NOMO-1 treated with dmso at 0.1 percent for 144 hours (cell line): ENCODE results near the gene KIAA1549.

Experiments used
- DNase-seq: peaks from one replicate; lab custom pipeline; 2025; ENCODE audit not compliant: unreplicated experiment; lab: John Stamatoyannopoulos, UW

KIAA1549 gene

DNA sequence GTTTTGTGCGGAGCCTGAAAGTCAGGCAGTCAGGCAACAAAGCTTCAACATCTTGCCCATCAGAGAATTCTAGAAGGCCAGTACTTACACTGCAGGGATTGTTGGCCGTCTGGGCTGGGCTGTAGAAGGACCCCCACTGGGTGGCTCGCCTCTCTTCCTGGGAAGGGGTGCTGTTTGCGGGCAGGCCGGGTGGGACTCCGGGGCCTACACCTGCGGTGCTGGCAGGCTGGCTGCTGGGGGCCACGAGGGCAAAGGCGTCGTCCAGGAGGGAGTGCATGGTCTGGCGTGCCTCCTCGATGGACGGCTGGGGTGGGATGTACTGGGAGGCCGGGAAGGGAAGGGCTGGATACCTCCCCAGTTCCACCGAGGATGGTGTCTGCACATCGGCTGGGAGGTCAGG lies 120.1 kb downstream of the KIAA1549 start:
- DNase-seq: no peak

DNA sequence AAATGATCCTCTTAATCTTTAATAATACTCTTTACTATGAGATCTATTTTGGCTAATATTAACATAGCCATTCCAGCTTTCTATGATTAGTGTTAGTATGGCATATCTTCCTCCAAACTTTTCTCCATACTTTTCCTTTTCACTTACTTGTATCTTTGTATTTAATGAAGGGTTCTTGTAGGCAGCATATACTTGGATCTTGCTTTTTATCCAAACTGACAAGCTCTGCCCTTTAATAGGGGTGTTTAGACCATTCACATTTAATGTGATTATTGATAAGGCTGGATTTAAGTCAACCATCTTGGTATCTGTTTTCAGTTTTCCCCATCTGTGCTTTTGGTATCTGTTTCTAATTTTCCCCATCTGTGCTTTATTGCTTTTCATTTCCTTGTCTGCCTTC lies 123.5 kb downstream of the KIAA1549 start:
- no peak for DNase-seq

GRCh38 chr7:138854115-138854645 lies 127.0 kb downstream of the KIAA1549 start:
- DNase-seq: no peak

- DNase-seq: no peak
Observed at GRCh38 chr7:138853448-138853847, 127.7 kb downstream of the KIAA1549 start.

- no peak for DNase-seq
Observed at GRCh38 chr7:138852469-138852868, 128.7 kb downstream of the KIAA1549 start.

DNA sequence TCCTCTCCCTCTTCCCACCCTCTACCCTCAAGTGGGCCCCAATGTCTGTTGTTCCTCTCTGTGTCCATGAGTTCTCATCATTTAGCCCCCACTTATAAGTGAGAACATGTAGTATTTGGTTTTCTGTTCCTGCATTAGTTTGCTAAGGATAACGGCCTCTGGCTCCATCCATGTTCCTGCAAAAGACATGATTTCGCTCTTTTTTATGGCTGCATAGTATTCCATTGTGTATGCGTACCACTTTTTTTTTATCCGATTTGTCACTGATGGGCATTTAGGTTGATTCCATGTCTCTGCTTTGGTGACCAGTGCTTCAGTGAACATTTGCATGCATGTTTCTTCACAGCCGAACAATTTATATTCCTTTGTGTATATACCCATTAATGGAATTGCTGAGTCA lies 131.5 kb downstream of the KIAA1549 start:
- no peak for DNase-seq

DNA sequence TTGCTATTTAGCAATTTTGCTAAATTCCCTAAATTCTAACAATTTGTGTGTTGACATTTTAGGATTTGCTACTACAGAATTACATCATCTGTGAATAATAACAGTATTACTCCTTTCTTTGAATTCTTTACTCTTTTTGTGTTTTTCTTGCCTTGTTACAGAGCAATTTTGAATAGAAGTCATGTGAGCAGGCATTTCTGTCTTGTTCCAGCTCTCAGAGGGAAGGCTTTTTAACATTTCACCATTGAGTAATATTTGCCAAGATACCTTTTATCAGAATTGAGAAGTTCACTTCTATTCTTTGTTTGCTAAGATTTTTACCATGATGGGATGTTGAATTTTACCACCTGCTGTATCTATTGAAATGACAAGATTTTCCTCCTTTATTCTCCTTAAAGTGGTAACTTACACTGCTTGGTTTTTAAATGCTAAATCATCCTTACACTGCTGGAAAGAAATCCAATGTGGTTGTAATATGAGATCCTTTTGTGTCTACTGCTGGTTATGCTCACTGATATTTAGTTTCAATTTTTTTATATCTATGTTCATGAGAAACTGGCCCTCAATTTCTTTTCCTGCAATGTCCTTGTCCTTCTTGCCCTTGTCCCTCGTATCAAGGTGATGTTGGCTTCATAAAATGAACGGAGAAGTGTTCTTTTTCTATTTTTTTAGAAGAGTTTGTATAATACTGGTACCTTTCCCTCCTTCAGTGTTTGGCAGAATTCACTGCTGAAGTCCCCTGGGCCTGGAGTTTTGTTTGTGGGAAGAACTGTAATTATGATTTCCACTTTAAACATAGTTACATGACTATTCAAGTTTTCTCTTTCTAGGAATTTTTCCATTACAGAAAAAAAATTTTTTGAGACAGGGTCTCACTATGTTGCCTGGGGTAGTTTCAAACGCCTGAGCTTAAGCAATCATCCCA lies 132.9 kb downstream of the KIAA1549 start:
- no peak for DNase-seq

- DNase-seq: no peak
Observed at GRCh38 chr7:138845711-138846110, 135.5 kb downstream of the KIAA1549 start.

GRCh38 chr7:138843632-138844580 lies 137.3 kb downstream of the KIAA1549 start:
- DNase-seq: no peak

DNA sequence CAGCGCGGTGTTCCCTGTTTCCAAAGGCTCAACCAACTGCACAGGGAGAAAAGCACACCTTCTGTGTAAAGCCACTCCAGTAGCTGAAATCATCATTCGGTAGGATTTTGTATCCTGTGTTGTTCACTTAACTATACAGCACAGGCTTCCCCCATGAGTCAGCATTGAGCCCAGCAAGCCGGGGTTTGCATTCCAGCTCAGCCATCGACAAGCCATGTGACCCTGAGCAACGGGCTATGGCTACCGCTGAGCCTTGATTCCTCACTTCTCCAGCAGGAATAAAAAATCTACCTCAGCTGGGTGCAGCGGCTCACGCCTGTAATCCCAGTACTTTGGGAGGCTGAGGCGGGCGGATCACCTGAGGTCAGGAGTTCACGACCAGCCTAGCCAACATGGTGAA lies 139.1 kb downstream of the KIAA1549 start:
- no peak for DNase-seq

DNA sequence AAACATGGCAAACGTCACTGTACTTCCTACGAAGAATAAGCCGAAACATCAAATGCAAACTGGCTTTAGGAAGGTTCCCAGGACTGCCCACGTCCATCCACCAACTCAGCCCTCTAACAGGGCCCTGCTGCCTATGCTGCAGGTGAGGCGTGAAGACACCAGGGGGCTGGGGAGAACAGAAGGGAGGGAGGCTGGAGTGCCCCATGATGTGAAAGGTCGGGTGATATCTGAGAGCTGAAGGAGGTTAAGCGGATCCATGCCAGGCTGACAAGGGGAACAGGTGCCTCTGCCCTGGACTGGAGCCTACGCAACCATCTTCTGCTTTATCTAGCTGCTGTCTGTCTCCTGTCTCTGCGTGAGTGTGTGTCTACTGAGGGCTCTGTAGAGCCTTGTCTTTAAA lies 143.0 kb downstream of the KIAA1549 start:
- DNase-seq: no peak

GRCh38 chr7:138837627-138838026 lies 143.6 kb downstream of the KIAA1549 start:
- no peak for DNase-seq

GRCh38 chr7:138835087-138835486 lies 146.1 kb downstream of the KIAA1549 start:
- DNase-seq: no peak

GRCh38 chr7:138834583-138834982 lies 146.6 kb downstream of the KIAA1549 start:
- no peak for DNase-seq

DNA sequence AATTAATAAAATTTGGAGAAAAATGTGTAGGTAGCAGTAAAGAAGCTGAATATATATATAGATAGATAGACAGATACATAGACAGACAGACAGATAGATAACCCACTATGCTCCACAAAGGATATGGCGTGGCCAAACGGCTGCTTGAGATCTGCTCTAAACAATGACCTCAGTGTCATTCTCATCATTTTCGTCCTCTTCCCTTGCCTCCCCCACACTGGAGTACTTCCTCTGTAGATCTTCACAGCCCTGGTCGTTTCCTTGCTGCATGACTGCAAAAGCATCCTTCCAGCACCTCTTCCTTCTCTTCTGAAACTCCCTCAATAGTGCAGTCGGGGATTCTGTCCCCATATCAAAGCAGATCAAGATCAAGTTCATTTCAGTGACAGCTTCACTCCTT lies 147.6 kb downstream of the KIAA1549 start:
- DNase-seq: no peak

DNA sequence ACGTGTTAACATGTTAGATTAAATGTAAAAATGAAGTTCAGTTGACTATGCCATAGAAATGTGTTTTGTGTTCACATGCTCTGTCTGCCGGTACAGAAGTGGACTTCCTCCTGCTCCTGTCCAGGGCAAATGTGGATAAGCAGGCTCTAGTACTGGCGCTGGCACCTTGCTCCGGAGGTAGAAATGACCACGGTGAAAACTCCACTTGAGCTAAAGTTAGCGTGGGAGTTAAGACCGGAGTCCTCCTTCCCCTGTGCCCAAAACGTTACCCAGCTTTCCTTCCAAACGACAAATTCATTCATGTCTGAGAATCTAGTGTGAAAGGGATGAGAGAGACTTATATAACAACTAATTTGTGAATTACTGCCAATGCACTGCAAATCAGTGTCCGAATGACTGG lies 148.2 kb downstream of the KIAA1549 start:
- no peak for DNase-seq

- DNase-seq: no peak
Observed at GRCh38 chr7:138829335-138829734, 151.9 kb downstream of the KIAA1549 start.

DNA sequence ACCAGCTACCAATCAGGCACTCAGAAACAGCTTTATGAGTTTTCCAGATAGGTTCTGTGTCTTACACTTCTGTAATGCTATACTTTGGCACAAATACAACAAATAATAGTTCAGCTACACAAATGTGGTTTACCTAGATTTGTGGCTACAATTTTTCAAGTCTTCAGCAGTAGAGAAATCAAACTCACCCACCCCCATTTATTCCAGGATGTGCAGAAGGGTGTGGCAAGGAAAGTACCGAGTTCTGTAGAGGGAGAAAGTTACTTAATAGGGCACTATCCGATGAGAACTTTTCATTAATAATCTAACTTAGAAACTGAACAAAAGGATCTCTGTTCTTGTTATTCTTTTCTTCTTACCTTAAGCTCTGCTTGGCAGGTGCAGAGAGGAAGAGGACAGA lies 152.9 kb downstream of the KIAA1549 start:
- no peak for DNase-seq

DNA sequence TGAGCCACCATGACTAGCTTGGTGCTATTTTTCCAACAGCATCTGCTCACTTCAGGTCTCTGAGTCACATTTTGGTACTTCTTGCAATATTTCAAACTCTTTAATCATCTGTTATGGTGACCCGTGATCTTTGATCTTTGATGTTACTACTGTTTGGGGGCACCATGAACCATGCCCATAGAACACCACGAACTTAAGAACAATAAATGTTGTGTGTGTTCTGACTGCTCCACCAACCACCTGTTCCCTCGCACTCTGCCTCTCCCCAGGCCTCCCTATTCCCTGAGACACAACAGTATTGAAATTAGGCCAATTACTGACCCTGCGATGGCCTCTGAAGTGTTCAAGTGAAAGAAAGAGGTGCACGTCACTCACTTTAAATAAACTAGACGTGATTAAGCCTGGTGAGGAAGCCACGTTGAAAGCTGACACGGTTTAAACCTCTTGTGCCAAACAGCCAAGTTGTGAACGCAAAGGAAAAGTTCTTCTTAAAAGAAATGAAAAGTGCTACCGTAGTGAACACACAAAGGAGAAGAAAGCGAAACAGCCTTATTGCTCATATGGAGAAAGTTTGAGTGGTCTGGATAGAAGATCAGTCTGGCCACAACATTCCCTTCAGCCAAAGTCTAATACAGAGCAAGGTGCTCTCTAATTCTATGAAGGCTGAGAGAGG lies 156.0 kb downstream of the KIAA1549 start:
- DNase-seq: no peak

- DNase-seq: no peak
Observed at GRCh38 chr7:138822867-138823535, 158.2 kb downstream of the KIAA1549 start.
